ENCODE results near the gene CDH4. TPM values are rescaled to one million over a fixed set of nuclear protein-coding genes. Genes with fewer than 3 reads are reported as not detected.

The CDH4 gene
- total RNA-seq, 1 donor from 2014 or later, result not detected

DNA sequence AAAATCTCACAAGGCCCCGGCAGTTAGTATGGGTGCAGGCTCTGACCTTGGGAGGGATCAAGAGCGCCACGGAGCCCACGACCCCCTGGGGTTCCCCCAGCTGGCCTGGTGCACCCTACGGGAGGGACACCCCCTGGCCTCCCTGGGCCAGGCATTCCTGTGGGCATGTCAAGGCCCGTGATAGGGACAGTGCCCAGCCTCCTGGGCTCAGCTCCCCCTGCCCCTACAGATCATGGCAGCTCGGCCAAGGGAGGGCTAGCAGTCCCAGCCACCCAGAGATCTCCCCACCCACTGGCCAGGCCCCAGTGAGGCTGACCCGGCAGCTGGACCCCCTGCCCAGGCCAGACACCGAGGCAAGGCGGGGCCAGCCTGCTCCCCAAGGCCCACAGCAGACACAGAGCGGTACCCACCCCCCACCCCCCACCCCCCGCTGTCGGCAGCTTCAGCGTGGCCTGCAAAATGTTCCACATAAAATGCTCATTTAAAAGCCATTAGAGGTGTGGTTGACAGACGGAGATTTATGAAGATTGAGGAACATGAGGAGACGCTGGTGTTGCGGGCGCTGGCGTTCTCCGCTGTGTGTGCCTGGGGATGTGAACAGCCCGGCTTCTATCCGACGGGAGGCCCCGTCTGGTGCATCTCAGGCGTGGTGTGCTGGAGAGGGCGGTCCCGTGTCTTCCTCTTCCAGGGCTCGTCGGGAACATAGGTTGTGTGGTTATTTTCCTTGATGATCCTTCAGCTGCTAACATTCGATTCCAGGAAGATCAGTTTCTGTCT is 625.1 kb downstream of the CDH4 start:
- DNase-seq (no peak), ATAC-seq (ENCODE audit: low read depth) (no peak)
- ChIA-PET CTCF (no interaction called here), POLR2A (no interaction called here)
- Mint-ChIP-seq H3K9me3 (no peaks in the 10 kb centered on the region), H3K27me3 (no peaks in the 10 kb centered on the region), H3K4me3 (no peak overlapping the region), H3K36me3 (ENCODE audit: low read depth) (no peaks in the 10 kb centered on the region), H3K27ac (no peak overlapping the region), H3K4me1 (no peaks in the 10 kb centered on the region)
- TF ChIP-seq, protein P1, sequence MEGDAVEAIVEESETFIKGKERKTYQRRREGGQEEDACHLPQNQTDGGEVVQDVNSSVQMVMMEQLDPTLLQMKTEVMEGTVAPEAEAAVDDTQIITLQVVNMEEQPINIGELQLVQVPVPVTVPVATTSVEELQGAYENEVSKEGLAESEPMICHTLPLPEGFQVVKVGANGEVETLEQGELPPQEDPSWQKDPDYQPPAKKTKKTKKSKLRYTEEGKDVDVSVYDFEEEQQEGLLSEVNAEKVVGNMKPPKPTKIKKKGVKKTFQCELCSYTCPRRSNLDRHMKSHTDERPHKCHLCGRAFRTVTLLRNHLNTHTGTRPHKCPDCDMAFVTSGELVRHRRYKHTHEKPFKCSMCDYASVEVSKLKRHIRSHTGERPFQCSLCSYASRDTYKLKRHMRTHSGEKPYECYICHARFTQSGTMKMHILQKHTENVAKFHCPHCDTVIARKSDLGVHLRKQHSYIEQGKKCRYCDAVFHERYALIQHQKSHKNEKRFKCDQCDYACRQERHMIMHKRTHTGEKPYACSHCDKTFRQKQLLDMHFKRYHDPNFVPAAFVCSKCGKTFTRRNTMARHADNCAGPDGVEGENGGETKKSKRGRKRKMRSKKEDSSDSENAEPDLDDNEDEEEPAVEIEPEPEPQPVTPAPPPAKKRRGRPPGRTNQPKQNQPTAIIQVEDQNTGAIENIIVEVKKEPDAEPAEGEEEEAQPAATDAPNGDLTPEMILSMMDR (IDR thresholded peaks at IDR 0.05), result no peak
- intact Hi-C loops (cut with micrococcal nuclease), result no loop called here

DNA sequence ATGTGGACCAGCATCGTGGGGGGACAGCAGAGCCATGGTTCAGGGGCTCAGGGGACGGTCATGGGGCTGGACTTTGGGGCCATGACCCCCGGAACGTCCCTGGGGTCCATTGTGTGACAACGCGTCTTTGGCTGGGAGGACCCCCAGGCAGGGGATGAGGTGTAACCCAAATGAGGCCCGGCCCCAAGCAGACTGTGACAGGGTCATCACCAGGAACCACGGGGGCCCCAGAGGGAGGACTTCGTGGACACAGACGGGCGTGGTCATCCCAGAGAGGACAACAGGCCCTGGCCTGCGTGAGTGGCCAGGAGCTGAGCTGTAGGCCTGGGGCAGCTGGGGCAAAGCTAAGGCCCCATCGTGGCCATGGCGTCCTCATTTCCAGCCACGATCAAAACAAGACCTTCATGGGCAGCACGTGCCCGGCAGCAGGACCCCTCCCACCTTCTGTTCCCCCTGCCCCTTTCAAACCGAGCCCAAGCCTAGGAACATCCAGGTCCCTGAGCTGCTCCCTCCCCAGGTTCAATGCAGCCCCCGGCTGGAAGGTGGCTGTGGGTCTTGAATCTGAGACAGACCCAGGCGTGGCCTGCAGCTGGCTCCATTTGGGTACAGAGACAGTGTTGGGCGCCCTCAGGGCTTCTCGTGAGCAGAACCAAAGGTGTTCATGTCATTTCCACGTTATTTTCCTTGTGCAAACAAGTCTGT is 625.9 kb downstream of the CDH4 start:
- no peaks in the 10 kb centered on the region for H3K4me1 Mint-ChIP-seq
- H3K27me3 Mint-ChIP-seq, result no peaks in the 10 kb centered on the region
- no peak overlapping the region for H3K4me3 Mint-ChIP-seq
- TF ChIP-seq, protein P1 (IDR thresholded peaks at IDR 0.05), result no peak
- CTCF ChIA-PET, result no interaction called here
- ATAC-seq (ENCODE audit: low read depth), result no peak
- no peak overlapping the region for H3K27ac Mint-ChIP-seq
- H3K36me3 Mint-ChIP-seq (ENCODE audit: low read depth), result no peaks in the 10 kb centered on the region
- intact Hi-C loops (cut with micrococcal nuclease), result no loop called here
- DNase-seq, result no peak
- POLR2A ChIA-PET, result no interaction called here
- H3K9me3 Mint-ChIP-seq, result no peaks in the 10 kb centered on the region

DNA sequence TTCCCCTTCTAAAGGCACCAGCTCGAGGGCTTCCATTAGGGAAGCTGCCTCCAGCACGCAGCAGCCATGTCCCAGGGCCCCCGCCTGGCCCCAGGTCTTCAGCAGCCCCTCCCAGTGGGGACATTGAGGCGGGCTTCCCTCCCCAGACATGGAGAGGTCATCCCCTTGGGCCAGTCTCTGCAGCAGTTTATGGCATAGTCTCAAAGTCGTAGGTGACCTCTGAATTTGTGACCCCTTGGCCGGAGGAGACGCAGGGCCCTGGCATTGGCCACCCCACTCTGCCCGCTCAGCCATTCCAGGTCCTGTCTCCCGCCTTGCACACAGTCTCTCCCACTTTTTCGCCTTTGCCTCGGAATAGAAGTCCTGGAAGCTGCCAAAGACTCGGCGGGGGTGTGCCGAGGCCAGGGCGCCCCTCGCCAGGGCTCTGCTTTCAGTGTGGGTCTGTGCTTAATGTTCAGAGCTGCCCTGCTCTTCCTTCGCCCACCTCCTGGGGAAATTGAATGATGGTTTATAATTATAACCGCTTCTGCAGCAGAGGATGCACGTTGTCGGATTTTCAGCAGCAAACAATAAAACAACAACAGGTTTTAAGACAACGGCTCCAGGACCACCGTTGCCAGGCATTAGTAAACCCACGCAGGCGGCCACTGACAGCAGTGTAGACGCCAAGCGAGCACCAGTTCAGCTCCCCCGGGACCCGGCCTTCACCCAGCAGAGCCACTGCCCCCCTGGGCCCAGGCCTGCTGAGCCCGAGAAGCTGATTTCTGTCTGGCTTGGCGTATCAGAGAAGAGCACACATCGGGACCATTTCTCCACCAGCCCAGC is 626.6 kb downstream of the CDH4 start:
- no peaks in the 10 kb centered on the region for H3K4me1 Mint-ChIP-seq
- POLR2A ChIA-PET, result no interaction called here
- ATAC-seq (ENCODE audit: low read depth) (no peak), DNase-seq (no peak)
- intact Hi-C loops (cut with micrococcal nuclease), result no loop called here
- no peak overlapping the region for H3K4me3 Mint-ChIP-seq
- H3K9me3 Mint-ChIP-seq, result no peaks in the 10 kb centered on the region
- TF ChIP-seq, protein P1 (IDR thresholded peaks at IDR 0.05), result no peak
- H3K27ac Mint-ChIP-seq, result no peak overlapping the region
- CTCF ChIA-PET, result no interaction called here
- no peaks in the 10 kb centered on the region for H3K36me3 Mint-ChIP-seq (ENCODE audit: low read depth)
- H3K27me3 Mint-ChIP-seq, result no peaks in the 10 kb centered on the region

DNA sequence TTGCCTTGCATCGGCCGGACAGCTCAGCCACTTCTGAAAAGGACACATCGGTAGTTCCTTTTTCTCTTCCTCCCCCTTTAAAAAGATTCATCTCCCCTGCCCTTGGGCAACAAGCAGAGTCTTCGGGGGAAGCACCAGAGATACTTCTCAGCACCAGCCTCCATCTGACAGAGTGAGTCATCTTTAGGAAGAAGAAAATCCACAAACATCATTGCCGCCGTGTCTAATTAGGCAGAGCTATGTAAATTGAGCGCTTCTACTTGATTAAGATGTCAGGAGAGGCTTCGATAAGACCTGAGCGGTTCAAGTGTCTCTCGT is 627.2 kb downstream of the CDH4 start:
- ChIA-PET CTCF (no interaction called here), POLR2A (no interaction called here)
- H3K27ac Mint-ChIP-seq, result no peak overlapping the region
- H3K36me3 Mint-ChIP-seq (ENCODE audit: low read depth), result no peaks in the 10 kb centered on the region
- no peak overlapping the region for H3K4me3 Mint-ChIP-seq
- H3K4me1 Mint-ChIP-seq, result no peaks in the 10 kb centered on the region
- no peaks in the 10 kb centered on the region for H3K9me3 Mint-ChIP-seq
- TF ChIP-seq, protein P1 (IDR thresholded peaks at IDR 0.05), result no peak
- no peak for ATAC-seq (ENCODE audit: low read depth)
- no peaks in the 10 kb centered on the region for H3K27me3 Mint-ChIP-seq
- intact Hi-C loops (cut with micrococcal nuclease), result no loop called here
- DNase-seq, result no peak

DNA sequence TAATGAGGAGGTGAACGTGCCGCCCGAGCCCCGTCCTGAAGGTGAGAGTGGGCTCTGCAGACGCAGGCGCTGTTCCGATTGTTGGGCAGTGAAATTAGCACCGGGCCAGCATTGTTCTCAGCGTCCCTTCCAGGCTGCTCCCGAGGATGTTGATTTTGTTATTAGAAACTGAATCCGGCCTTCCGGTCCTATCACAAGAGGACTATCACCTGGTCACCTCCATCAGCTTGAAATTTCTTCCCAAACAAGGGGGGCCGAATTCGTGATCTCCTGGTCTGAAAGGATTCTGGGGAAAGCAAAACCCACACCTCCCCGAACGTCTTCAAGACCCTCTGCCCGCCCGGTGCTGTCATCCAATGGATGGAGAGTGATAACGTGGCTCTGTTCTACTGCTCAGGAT is 627.6 kb downstream of the CDH4 start:
- Mint-ChIP-seq H3K4me1 (no peaks in the 10 kb centered on the region), H3K9me3 (no peaks in the 10 kb centered on the region), H3K27me3 (no peaks in the 10 kb centered on the region), H3K4me3 (no peak overlapping the region), H3K27ac (no peak overlapping the region), H3K36me3 (ENCODE audit: low read depth) (no peaks in the 10 kb centered on the region)
- DNase-seq (no peak), ATAC-seq (ENCODE audit: low read depth) (no peak)
- ChIA-PET CTCF (no interaction called here), POLR2A (no interaction called here)
- intact Hi-C loops (cut with micrococcal nuclease), result no loop called here
- TF ChIP-seq, protein P1 (IDR thresholded peaks at IDR 0.05), result no peak

Measured in activated B cell treated with CpG ODN at 0.5 μM for 24 hours (primary cell).